Measurements from ENCODE around the gene CLRN3.

The CLRN3 gene

GRCh38 chr10:127875449-127875765 lies 17.3 kb downstream of the CLRN3 start:
- POLR2A ChIA-PET: interaction anchor here (1.0 kb wide), 1 partner anchor 136 kb away, joined by 3 read pairs; no protein-coding TSS in a partner anchor
- Histone ChIP-seq H3K4me3 (ENCODE audit: low read depth, low read length) (no peak overlapping the region), H3K27ac (ENCODE audit: extremely low read depth, low read depth, low read length) (no peak overlapping the region), H3K4me1 (ENCODE audit: control insufficient read depth, insufficient read depth, low read length) (no peaks in the 10 kb centered on the region), H3K9me3 (ENCODE audit: control insufficient read depth, insufficient read depth, low read depth, low read length) (no peaks in the 10 kb centered on the region; the same call in 1 of the 2 replicates), H3K36me3 (ENCODE audit: control insufficient read depth in 2 of 2, insufficient read depth in 1 of 2, low read length in 2 of 2) (no peaks in the 10 kb centered on the region)
- no peak for TF ChIP-seq ZNF211 (tag by site-specific recombination; IDR thresholded peaks at IDR 0.05; ENCODE audit: low read depth)
- no peak for TF ChIP-seq PRDM4 (tag by site-specific recombination; IDR thresholded peaks at IDR 0.05)
- no peak for TF ChIP-seq ZNF529 (tag by site-specific recombination; IDR thresholded peaks at IDR 0.05; ENCODE audit: insufficient replicate concordance)
- TF ChIP-seq ZNF621 (tag by site-specific recombination; IDR thresholded peaks at IDR 0.05): no peak
- no peak for TF ChIP-seq GLIS1 (tag by site-specific recombination; IDR thresholded peaks at IDR 0.05)
- TF ChIP-seq ZNF138 (tag by site-specific recombination; IDR thresholded peaks at IDR 0.05; ENCODE audit: borderline replicate concordance): no peak
- TF ChIP-seq SP7 (tag by site-specific recombination; IDR thresholded peaks at IDR 0.05): no peak
- no peak for TF ChIP-seq ZNF777 (tag by site-specific recombination; IDR thresholded peaks at IDR 0.05; ENCODE audit: borderline replicate concordance)
- TF ChIP-seq ZFHX2 (tag by site-specific recombination; conservative IDR thresholded peaks at IDR 0.05): no peak
- no peak for TF ChIP-seq ZNF157 (tag by site-specific recombination; IDR thresholded peaks at IDR 0.05)
- no peak for TF ChIP-seq ZNF23 (tag by site-specific recombination; IDR thresholded peaks at IDR 0.05; ENCODE audit: borderline replicate concordance)
- no peak for TF ChIP-seq ZNF302 (tag by site-specific recombination; IDR thresholded peaks at IDR 0.05; ENCODE audit: low read depth)
- no peak for TF ChIP-seq ZNF792 (tag by site-specific recombination; IDR thresholded peaks at IDR 0.05)
- no peak for TF ChIP-seq ZNF488 (tag by site-specific recombination; IDR thresholded peaks at IDR 0.05)
- CTCF ChIA-PET: no interaction called here

- ChIA-PET POLR2A (interaction anchor here (1.0 kb wide), 1 partner anchor 137 kb away, joined by 3 read pairs; no protein-coding TSS in a partner anchor), CTCF (interaction anchor here (0.6 kb wide), 1 partner anchor 13 kb away, joined by 3 read pairs; no protein-coding TSS in a partner anchor)
- no peak overlapping the region for H3K4me3 ChIP-seq (ENCODE audit: low read depth, low read length)
- H3K27ac ChIP-seq (ENCODE audit: extremely low read depth, low read depth, low read length): no peak overlapping the region
- H3K36me3 ChIP-seq (ENCODE audit: control insufficient read depth in 2 of 2, insufficient read depth in 1 of 2, low read length in 2 of 2): no peaks in the 10 kb centered on the region
- no peak for TF ChIP-seq ZEB2 (tag by site-specific recombination; IDR thresholded peaks at IDR 0.05)
- no peak for TF ChIP-seq ZNF501 (tag by site-specific recombination; IDR thresholded peaks at IDR 0.05)
- TF ChIP-seq CTCF (tag by site-specific recombination; IDR thresholded peaks at IDR 0.05): no peak
- no peak for TF ChIP-seq GLIS1 (tag by site-specific recombination; IDR thresholded peaks at IDR 0.05)
- no peak for TF ChIP-seq ZNF830 (tag by site-specific recombination; IDR thresholded peaks at IDR 0.05; ENCODE audit: low read depth)
- TF ChIP-seq ZIC2 (tag by site-specific recombination; IDR thresholded peaks at IDR 0.05): no peak
- no peak for TF ChIP-seq ZBTB20 (tag by site-specific recombination; IDR thresholded peaks at IDR 0.05)
- no peak for TF ChIP-seq HOXD13 (CRISPR knock-in tag; IDR thresholded peaks at IDR 0.05; ENCODE audit: borderline replicate concordance)
- no peak for TF ChIP-seq ZNF248 (tag by site-specific recombination; IDR thresholded peaks at IDR 0.05)
- TF ChIP-seq ZBTB11 (tag by site-specific recombination; conservative IDR thresholded peaks at IDR 0.05; ENCODE audit: low read depth): no peak
- no peaks in the 10 kb centered on the region for H3K4me1 ChIP-seq (ENCODE audit: control insufficient read depth, insufficient read depth, low read length)
- no peaks in the 10 kb centered on the region; the same call in 1 of the 2 replicates for H3K9me3 ChIP-seq (ENCODE audit: control insufficient read depth, insufficient read depth, low read depth, low read length)
Observed at GRCh38 chr10:127874671-127875448, 17.9 kb downstream of the CLRN3 start.

Measured in HEK293 (cell line).